ENCODE data around the gene GBX2.

- no peak for TF ChIP-seq MLLT1 (IDR thresholded peaks at IDR 0.05)
- TF ChIP-seq POLR2A (IDR thresholded peaks at IDR 0.05; ENCODE audit: low read depth, low read length): no peak
- TF ChIP-seq EGR1 (IDR thresholded peaks at IDR 0.05; ENCODE audit: borderline replicate concordance in 1 of 2, low read depth in 2 of 2, low read length in 2 of 2): no peak
- no peak for TF ChIP-seq CTCF (IDR thresholded peaks at IDR 0.05 in 2 of 3, conservative IDR thresholded peaks at IDR 0.05 in 1 of 3; ENCODE audit: control insufficient read depth in 2 of 3, extremely low read depth in 1 of 3, insufficient read depth in 1 of 3, low read depth in 3 of 3, low read length in 3 of 3)
Observed at GRCh38 chr2:236171680-236172254, 3.6 kb upstream of the GBX2 start.

All from GM12878 (cell line).